HG03175 (cell line): ENCODE measurements around the gene GPRIN2.
"Not testable (repeated sequence)": the region's sequence is repeated elsewhere in the genome, so short reads cannot be mapped to it uniquely, and the experiment has no call there.

ENCODE experiments used
- ATAC-seq: cut with Tn5 transposase; IDR thresholded peaks from one replicate; pipeline ENCODE4 v1.9.1; 2021; ENCODE audit warnings: mild to moderate bottlenecking, moderate library complexity; ENCODE audit not compliant: unreplicated experiment

GPRIN2 gene

GRCh38 chr10:46523119-46523961 is 33.1 kb downstream of the GPRIN2 start:
- ATAC-seq, result no peak

- ATAC-seq, result no peak
Measured at GRCh38 chr10:46522295-46523118, 34.0 kb downstream of the GPRIN2 start.

- no peak for ATAC-seq
Measured at GRCh38 chr10:46520941-46521340, 35.5 kb downstream of the GPRIN2 start.

- ATAC-seq, result no peak
Measured at GRCh38 chr10:46520381-46520780, 36.1 kb downstream of the GPRIN2 start.

GRCh38 chr10:46518028-46518725 is 38.3 kb downstream of the GPRIN2 start:
- no peak for ATAC-seq

- no peak for ATAC-seq
Measured at GRCh38 chr10:46517541-46517940, 38.9 kb downstream of the GPRIN2 start.

- ATAC-seq, result no peak
Measured at GRCh38 chr10:46516660-46517416, 39.6 kb downstream of the GPRIN2 start.

GRCh38 chr10:46515793-46516192 is 40.7 kb downstream of the GPRIN2 start:
- no peak for ATAC-seq

- no peak for ATAC-seq
Measured at GRCh38 chr10:46515366-46515765, 41.1 kb downstream of the GPRIN2 start.

GRCh38 chr10:46514899-46515298 is 41.6 kb downstream of the GPRIN2 start:
- ATAC-seq, result no peak

- no peak for ATAC-seq
Measured at GRCh38 chr10:46514431-46514861, 42.0 kb downstream of the GPRIN2 start.

GRCh38 chr10:46513333-46513732 is 43.1 kb downstream of the GPRIN2 start:
- ATAC-seq, result not testable (repeated sequence)

- ATAC-seq, result not testable (repeated sequence)
Measured at GRCh38 chr10:46512725-46513124, 43.7 kb downstream of the GPRIN2 start.

- ATAC-seq, result not testable (repeated sequence)
Measured at GRCh38 chr10:46512002-46512401, 44.5 kb downstream of the GPRIN2 start.
